ENCODE measurements around the gene ADRM1.

ADRM1 gene

GRCh38 chr20:62308102-62308822, 5.5 kb downstream of the ADRM1 start:
- peak overlapping the region; percentile 98 for H3K27ac ChIP-seq
- no peak for TF ChIP-seq CTCF (conservative IDR thresholded peaks at IDR 0.05)

GRCh38 chr20:62309198-62309944, 6.6 kb downstream of the ADRM1 start:
- no peak overlapping the region for H3K27ac ChIP-seq
- TF ChIP-seq CTCF (conservative IDR thresholded peaks at IDR 0.05) = no peak

GRCh38 chr20:62309947-62310756, 7.4 kb downstream of the ADRM1 start:
- H3K27ac ChIP-seq = no peak overlapping the region
- TF ChIP-seq CTCF (conservative IDR thresholded peaks at IDR 0.05) = no peak

GRCh38 chr20:62310757-62311121, 7.9 kb downstream of the ADRM1 start:
- no peak overlapping the region for H3K27ac ChIP-seq
- no peak for TF ChIP-seq CTCF (conservative IDR thresholded peaks at IDR 0.05)

GRCh38 chr20:62311150-62311549, 8.4 kb downstream of the ADRM1 start:
- H3K27ac ChIP-seq = no peak overlapping the region
- TF ChIP-seq CTCF (conservative IDR thresholded peaks at IDR 0.05) = no peak

- H3K27ac ChIP-seq = no peak overlapping the region
- TF ChIP-seq CTCF (conservative IDR thresholded peaks at IDR 0.05) = no peak
Measured at GRCh38 chr20:62311832-62312661, 9.2 kb downstream of the ADRM1 start.

Data from VCaP (cell line).